ENCODE results near the gene KIAA0513. TPM values are rescaled to one million over a fixed set of nuclear protein-coding genes. Genes with fewer than 3 reads are reported as not detected.

KIAA0513 gene
- total and polyA plus RNA-seq, 10 donors: 1.7 to 30.0 (median 21.9) TPM

DNA sequence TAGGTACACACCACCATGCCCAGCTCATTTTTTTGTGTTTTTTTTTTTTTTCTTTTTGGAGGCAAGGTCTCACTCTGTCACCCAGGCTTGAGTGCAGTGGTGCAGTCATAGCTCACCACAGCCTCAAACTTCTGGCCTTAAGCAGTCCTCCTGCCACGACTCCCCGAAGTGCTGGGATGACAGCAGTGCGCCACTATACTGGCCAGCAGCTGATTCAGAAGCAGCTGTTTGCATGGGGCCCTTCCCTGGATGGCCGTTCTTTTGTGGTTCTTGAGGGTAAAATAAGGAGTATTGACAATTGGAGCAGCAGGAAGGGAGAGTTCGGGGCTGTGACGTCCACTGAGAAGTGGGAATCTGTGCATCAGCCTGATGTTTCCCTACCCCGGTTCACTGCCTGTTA lies 41.6 kb downstream of the KIAA0513 start:
- TF ChIP-seq, protein P1, sequence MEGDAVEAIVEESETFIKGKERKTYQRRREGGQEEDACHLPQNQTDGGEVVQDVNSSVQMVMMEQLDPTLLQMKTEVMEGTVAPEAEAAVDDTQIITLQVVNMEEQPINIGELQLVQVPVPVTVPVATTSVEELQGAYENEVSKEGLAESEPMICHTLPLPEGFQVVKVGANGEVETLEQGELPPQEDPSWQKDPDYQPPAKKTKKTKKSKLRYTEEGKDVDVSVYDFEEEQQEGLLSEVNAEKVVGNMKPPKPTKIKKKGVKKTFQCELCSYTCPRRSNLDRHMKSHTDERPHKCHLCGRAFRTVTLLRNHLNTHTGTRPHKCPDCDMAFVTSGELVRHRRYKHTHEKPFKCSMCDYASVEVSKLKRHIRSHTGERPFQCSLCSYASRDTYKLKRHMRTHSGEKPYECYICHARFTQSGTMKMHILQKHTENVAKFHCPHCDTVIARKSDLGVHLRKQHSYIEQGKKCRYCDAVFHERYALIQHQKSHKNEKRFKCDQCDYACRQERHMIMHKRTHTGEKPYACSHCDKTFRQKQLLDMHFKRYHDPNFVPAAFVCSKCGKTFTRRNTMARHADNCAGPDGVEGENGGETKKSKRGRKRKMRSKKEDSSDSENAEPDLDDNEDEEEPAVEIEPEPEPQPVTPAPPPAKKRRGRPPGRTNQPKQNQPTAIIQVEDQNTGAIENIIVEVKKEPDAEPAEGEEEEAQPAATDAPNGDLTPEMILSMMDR (IDR thresholded peaks at IDR 0.05 in 8 of 11, conservative IDR thresholded peaks at IDR 0.05 in 3 of 11): no peak
- TF ChIP-seq POLR2A (IDR thresholded peaks at IDR 0.05) (no peak), POLR2AphosphoS5 (IDR thresholded peaks at IDR 0.05) (no peak)
- 83 to 96% (median 93%) methylated on average over 7 of the region's 7 CpGs for WGBS, 5 donors
- no peaks in the 10 kb centered on the region for H3K27me3 ChIP-seq (replicated peaks in 1 of 7)
- H3K9me3 ChIP-seq: no peaks in the 10 kb centered on the region
- H3K4me1 ChIP-seq: peaks cover 0 to 18% (median 3%) of the 10 kb centered on the region in 6 donors
- peaks cover 0 to 95% (median 26%) of the 10 kb centered on the region in 6 donors for H3K36me3 ChIP-seq
- intact Hi-C loops (cut with DNase I; ENCODE audit: low total_unique reads): no loop called here
- H3K4me3 ChIP-seq: no peak overlapping the region
- no peak overlapping the region for H3K27ac ChIP-seq
- no peak for DNase-seq

DNA sequence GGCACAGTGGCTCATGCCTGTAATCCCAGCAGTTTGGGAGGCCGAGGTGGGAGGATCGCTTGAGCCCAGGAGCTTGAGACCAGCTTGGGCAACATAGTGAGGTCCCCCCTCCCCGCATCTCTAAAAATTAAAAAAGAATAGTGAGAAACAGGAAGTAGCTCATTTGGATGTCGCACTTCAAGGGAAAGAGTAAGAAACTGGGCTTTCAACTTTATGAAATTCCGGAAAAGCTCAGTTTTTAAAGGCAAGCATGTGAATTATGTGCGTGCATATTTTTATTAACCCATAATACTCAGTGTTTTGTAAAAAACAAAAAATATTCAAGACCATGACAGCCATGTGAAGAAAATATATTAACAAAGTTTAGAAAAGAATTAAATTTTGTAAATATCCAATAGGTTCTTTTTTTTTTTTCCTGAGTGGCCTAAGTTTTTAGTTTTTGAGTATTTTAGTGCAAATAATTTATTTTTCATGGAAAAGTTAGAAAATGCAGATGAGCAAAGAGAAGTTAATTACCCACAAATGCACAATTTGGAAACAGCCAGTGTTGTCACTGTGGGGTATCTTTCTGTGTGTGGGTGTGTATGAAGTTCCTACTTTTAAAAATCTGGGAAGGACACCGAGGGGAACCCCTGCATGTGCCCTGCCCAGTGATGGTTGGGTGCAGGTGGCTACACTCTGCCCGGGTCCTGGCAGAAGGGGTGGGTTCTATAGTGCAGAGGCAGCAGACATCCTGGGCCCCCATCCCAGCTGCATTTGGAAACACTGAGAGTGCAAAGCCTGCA lies 44.7 kb downstream of the KIAA0513 start:
- H3K4me1 ChIP-seq: peaks cover 0 to 30% (median 11%) of the 10 kb centered on the region in 6 donors
- no peaks in the 10 kb centered on the region for H3K9me3 ChIP-seq
- H3K27ac ChIP-seq: peak overlapping the region in 3 of 8 donors; percentile 4 to 21 (median 14)
- H3K27me3 ChIP-seq (replicated peaks in 1 of 7): no peaks in the 10 kb centered on the region
- TF ChIP-seq, protein P1 (IDR thresholded peaks at IDR 0.05 in 8 of 11, conservative IDR thresholded peaks at IDR 0.05 in 3 of 11): no peak
- TF ChIP-seq POLR2A (IDR thresholded peaks at IDR 0.05) (no peak), POLR2AphosphoS5 (IDR thresholded peaks at IDR 0.05) (no peak)
- intact Hi-C loops (cut with DNase I; ENCODE audit: low total_unique reads): no loop called here
- WGBS, 5 donors: 66 to 76% (median 70%) methylated on average over 8 of the region's 8 CpGs
- DNase-seq: no peak
- H3K4me3 ChIP-seq: no peak overlapping the region
- peaks cover 0 to 99% (median 24%) of the 10 kb centered on the region in 6 donors for H3K36me3 ChIP-seq

DNA sequence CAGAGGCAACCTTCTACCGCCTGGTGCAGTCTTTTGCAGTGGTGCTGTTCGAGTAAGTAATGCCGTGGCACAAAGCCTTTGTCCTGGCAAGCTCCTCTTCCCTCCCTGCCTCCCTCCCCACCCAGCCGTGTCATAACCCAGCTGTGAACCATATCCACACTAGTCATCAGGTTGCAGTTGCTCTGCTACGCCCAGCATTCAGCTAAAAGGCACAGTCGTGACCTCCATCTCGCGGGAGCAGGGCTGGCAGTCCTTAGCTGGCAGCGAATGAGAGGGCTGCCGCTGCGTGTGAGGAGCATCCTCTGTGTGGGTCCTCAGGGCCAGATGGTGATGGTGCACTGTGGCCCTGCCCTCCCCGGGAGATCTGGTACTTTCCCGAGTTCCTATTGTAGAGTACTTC lies 45.4 kb downstream of the KIAA0513 start:
- peaks cover 0 to 99% (median 17%) of the 10 kb centered on the region in 6 donors for H3K36me3 ChIP-seq
- no peak for DNase-seq
- intact Hi-C loops (cut with DNase I; ENCODE audit: low total_unique reads): no loop called here
- H3K27ac ChIP-seq: peak overlapping the region in 2 of 8 donors; percentile 9 to 11
- no peak overlapping the region for H3K4me3 ChIP-seq
- 74 to 89% (median 81%) methylated on average over 11 to 13 of the region's 13 CpGs for WGBS, 5 donors
- H3K27me3 ChIP-seq (replicated peaks in 1 of 7): no peaks in the 10 kb centered on the region
- TF ChIP-seq, protein P1 (IDR thresholded peaks at IDR 0.05 in 8 of 11, conservative IDR thresholded peaks at IDR 0.05 in 3 of 11): no peak
- TF ChIP-seq POLR2AphosphoS5 (IDR thresholded peaks at IDR 0.05): peak; percentile 7 to 50 (median 16)
- H3K9me3 ChIP-seq: no peaks in the 10 kb centered on the region
- H3K4me1 ChIP-seq: peaks cover 0 to 37% (median 14%) of the 10 kb centered on the region in 6 donors

DNA sequence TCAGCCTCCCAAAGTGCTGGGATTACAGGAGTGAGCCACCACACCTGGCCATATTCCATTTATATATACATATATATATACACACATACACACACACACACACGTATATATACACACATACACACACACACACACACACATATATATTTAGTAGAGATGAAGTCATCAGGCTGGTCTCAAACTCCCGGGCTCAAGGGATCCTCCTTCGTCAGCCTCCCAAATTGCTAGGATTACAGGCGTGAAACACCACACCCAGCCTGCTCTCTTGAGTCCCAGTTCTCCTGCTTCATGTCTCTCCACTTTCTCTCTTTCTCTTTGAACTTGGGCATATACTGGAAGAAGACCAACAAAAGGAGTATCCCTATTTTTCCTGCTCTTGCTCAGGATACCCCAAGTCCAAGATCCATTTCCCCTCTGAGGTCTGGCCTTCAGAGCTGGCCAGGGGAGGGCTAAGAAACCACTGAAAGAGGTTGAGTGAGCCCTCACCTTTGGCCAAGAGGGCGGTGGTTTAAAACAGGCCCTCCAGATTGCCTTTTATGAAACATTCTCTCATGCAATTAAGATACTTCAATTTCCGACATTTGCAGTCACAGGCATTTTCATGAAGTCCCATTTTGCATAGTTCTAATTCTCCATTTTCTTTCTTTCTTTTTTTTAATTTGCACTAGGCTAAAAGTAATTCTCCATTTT lies 46.8 kb downstream of the KIAA0513 start:
- 89 to 94% (median 93%) methylated on average over 6 of the region's 6 CpGs for WGBS, 5 donors
- no peaks in the 10 kb centered on the region for H3K27me3 ChIP-seq (replicated peaks in 1 of 7)
- H3K36me3 ChIP-seq: peaks cover 0 to 99% (median 18%) of the 10 kb centered on the region in 6 donors
- DNase-seq: no peak
- H3K4me3 ChIP-seq: no peak overlapping the region
- H3K9me3 ChIP-seq: no peaks in the 10 kb centered on the region
- H3K4me1 ChIP-seq: peaks cover 0 to 37% (median 15%) of the 10 kb centered on the region in 6 donors
- no peak overlapping the region for H3K27ac ChIP-seq
- intact Hi-C loops (cut with DNase I; ENCODE audit: low total_unique reads): no loop called here
- TF ChIP-seq, protein P1 (IDR thresholded peaks at IDR 0.05 in 8 of 11, conservative IDR thresholded peaks at IDR 0.05 in 3 of 11): no peak
- no peak for TF ChIP-seq POLR2A (IDR thresholded peaks at IDR 0.05)

Measured in spleen (tissue), 11 donors.